CD4-positive, alpha-beta T cell treated with Interleukin-17A for 1 hour (primary cell): Measurements from ENCODE around the gene ARVCF.
"Not testable (repeated sequence)": the region's sequence is repeated elsewhere in the genome, so short reads cannot be mapped to it uniquely, and the experiment has no call there.

Experiments
- DNase-seq: peaks from one replicate; pipeline ENCODE4 v3.0.0-alpha.2; 2020

ARVCF gene

DNA sequence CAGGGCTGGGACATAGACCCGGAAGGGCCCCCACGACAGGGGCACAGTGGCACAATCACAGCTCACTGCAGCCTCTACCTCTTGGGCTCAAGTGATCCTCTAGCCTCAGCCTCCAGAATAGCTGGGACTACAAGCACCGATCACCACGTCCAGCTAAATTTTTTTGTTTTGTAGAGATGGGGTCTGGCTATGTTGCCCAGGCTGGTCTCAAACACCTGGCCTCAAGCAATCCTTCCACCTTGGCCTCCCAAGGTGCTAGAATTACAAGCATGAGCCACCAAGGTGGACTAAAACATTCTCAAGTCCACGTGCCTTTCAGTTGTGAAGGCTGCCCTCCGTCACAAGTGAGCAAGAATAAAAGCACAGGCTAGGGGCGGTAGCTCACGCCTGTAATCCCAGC lies 85.1 kb downstream of the ARVCF start:
- DNase-seq, result no peak

DNA sequence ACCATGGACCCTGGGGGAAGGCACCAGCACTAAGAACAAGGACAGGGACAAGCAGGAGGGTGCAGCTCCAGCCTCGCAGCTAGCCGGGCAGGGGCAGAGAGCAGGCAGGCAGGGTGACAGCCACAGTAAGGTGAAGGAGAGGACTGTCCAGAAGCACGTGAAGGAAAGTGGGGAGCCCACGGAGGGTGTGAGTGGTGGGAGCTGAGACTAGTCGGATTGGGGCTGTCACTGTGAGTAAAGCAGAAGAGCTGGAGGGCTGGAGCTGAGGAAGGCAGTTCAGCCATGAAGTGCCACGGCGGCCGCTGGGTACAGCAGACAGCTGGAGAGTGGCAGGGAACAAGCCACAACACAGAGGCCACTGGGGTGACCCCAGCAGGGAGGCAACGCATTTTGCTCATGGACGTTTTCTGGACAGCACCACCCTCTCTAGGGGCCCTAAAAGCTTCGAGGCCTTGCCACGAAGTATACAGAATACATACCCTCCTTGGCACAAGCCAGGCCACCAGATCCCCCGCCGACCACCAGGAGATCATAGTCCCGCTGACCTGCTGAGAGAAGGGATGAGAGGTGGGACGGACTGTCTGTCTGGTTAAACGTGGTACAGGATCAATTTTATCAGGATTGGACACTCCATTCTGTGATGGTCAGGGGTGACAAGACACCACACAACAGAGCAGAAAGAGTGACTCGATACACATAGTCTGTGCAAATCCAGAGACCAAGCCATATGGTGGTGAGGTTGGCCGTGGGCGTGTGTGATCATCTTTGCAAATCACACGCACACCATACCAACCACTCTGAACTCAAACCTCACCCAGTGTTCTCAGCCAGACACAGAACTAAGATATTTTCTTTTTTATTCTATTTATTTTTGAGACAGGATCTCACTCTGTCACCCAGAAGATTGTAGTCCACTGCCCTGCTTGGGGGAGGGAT lies 85.8 kb downstream of the ARVCF start:
- DNase-seq, result no peak

- no peak for DNase-seq
These were observed 86.8 kb downstream of the ARVCF start for GRCh38 chr22:19929586-19930550.

GRCh38 chr22:19928207-19928606 lies 88.4 kb downstream of the ARVCF start:
- no peak for DNase-seq

GRCh38 chr22:19927696-19928095 lies 88.9 kb downstream of the ARVCF start:
- no peak for DNase-seq

DNA sequence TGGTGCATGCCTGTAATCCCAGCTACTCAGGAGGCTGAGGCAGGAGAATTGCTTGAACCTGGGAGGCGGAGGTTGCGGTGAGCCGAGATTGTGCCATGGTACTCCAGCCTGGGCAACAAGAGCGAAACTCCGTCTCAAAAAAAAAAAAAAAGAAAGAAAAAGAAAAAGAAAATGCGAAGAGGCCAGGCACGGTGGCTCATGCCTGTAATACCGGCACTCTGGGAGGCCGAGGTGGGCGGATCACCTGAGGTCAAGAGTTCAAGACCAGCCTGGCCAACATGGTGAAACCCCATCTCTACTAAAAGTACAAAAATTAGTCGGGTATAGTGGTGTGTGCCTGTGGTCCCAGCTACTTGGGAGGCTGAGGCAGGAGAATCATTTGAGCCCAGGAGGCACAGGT lies 90.6 kb downstream of the ARVCF start:
- not testable (repeated sequence) for DNase-seq

GRCh38 chr22:19923914-19924513 lies 92.6 kb downstream of the ARVCF start:
- no peak for DNase-seq

GRCh38 chr22:19921544-19922081 lies 95.0 kb downstream of the ARVCF start:
- no peak for DNase-seq
